PC-9 (cell line): Measurements from ENCODE around the gene FAM163A. TPM values are rescaled to one million over a fixed set of nuclear protein-coding genes. Genes with fewer than 3 reads are reported as not detected.

Experiments used
- BruUV-seq: library from RNA; stranded (reverse); fragments of 400-500 nt; replicated peaks from 2 replicates; lab custom pipeline; 2021; lab: Mats Ljungman, UMichigan
- CTCF ChIA-PET: fragments of 300-600 bp; sonication (Branson Sonifier 250); formaldehyde crosslinking; loops from one replicate; lab custom pipeline; 2022; ENCODE audit warnings: antibody characterized with exemption; lab: Charles Lee
- POLR2A ChIA-PET: fragments of 300-600 bp; sonication (Branson Sonifier 250); formaldehyde crosslinking; loops from one replicate; lab custom pipeline; 2022; ENCODE audit warnings: antibody characterized with exemption; ENCODE audit not compliant: unreplicated experiment; lab: Charles Lee
- DNase-seq, 2 experiments: peaks; one replicate each; pipeline versions ENCODE4 v3.0.0 to v3.0.0-alpha.2; 2015 to 2022; ENCODE audit warnings: mixed read lengths in 1 of 2
- H2AFZ ChIP-seq: fragments of 200-600 bp; sonication (generic); 2 replicates; pipeline ENCODE4 v1.8.1; 2017; ENCODE audit warnings: antibody characterized with exemption
- H3F3A ChIP-seq: fragments of 200-600 bp; sonication (generic); 2 replicates; pipeline ENCODE4 v1.8.1; 2017; ENCODE audit warnings: antibody characterized with exemption, mild to moderate bottlenecking, low read depth; ENCODE audit not compliant: insufficient read depth
- H3K27ac ChIP-seq: fragments of 200-600 bp; sonication (generic); 2 replicates; pipeline ENCODE4 v1.6.1; 2016; ENCODE audit warnings: mixed run types
- H3K27me3 ChIP-seq: fragments of 200-600 bp; sonication (generic); 2 replicates; pipeline ENCODE4 v1.6.1; 2016; ENCODE audit warnings: low read depth, mixed run types; ENCODE audit not compliant: insufficient read depth
- H3K36me3 ChIP-seq: fragments of 200-600 bp; sonication (generic); 2 replicates; pipeline ENCODE4 v1.6.1; 2016; ENCODE audit warnings: low read depth, mixed run types
- H3K4me1 ChIP-seq: fragments of 200-600 bp; sonication (generic); replicated peaks from 2 replicates; pipeline ENCODE4 v1.6.1; 2016; ENCODE audit warnings: mixed run types; ENCODE audit not compliant: insufficient read depth
- H3K4me2 ChIP-seq: fragments of 200-600 bp; sonication (generic); 2 replicates; pipeline ENCODE4 v1.6.1; 2017; ENCODE audit warnings: mixed run types
- H3K4me3 ChIP-seq: fragments of 200-600 bp; sonication (generic); 2 replicates; pipeline ENCODE4 v1.6.1; 2016; ENCODE audit warnings: mixed run types
- H3K79me2 ChIP-seq: fragments of 200-600 bp; sonication (generic); 2 replicates; pipeline ENCODE4 v1.6.1; 2017; ENCODE audit warnings: low read depth, mixed run types
- H3K9me2 ChIP-seq: fragments of 200-600 bp; sonication (generic); 2 replicates; pipeline ENCODE4 v1.8.1; 2017; ENCODE audit warnings: mild to moderate bottlenecking; ENCODE audit not compliant: insufficient read depth
- H3K9me3 ChIP-seq: fragments of 200-600 bp; sonication (generic); 2 replicates; pipeline ENCODE4 v1.8.1; 2016; ENCODE audit warnings: low read depth; ENCODE audit not compliant: insufficient read depth
- H4K20me1 ChIP-seq: fragments of 200-600 bp; sonication (generic); 2 replicates; pipeline ENCODE4 v1.8.1; 2017; ENCODE audit not compliant: insufficient read depth
- CTCF ChIP-seq: fragments of 200-600 bp; sonication (generic); conservative IDR thresholded peaks from 2 replicates; pipeline ENCODE4 v1.6.1; 2017; ENCODE audit warnings: mixed run types, antibody characterized with exemption, mild to moderate bottlenecking, moderate library complexity
- EZH2 ChIP-seq: fragments of 200-600 bp; sonication (generic); IDR thresholded peaks from 2 replicates; pipeline ENCODE4 v1.8.0; 2017; ENCODE audit warnings: antibody characterized with exemption, low read depth
- intact Hi-C: fragments of 100-400 bp; cut with micrococcal nuclease; formaldehyde crosslinking; loops from one replicate; pipeline ENCODE4 v1.10.0; 2022; ENCODE audit not compliant: unreplicated experiment
- total RNA-seq: library from RNA; stranded (reverse); gene quantifications from 2 replicates; pipeline ENCODE4 v1.2.3, GENCODE V29; 2021

FAM163A gene
- total RNA-seq, 1 experiment from 2014 or later = not detected

- Histone ChIP-seq H3K27ac (no peak overlapping the region), H3K9me3 (no peaks in the 10 kb centered on the region), H3K27me3 (peaks cover 13% of the 10 kb centered on the region), H3F3A (no peaks in the 10 kb centered on the region), H4K20me1 (no peaks in the 10 kb centered on the region), H3K9me2 (no peaks in the 10 kb centered on the region), H3K4me2 (no peak overlapping the region), H2AFZ (no peak overlapping the region), H3K4me3 (no peak overlapping the region), H3K4me1 (no peaks in the 10 kb centered on the region), H3K36me3 (no peaks in the 10 kb centered on the region), H3K79me2 (no peaks in the 10 kb centered on the region)
- ChIA-PET CTCF (no interaction called here), POLR2A (no interaction called here)
- no TSS peak for BruUV-seq
- TF ChIP-seq CTCF = no peak
- TF ChIP-seq EZH2 = no peak
- intact Hi-C loops = no loop called here
- no peak for DNase-seq
Measured at GRCh38 chr1:179779645-179780272, 36.7 kb downstream of the FAM163A start.

- Histone ChIP-seq H3K27me3 (peaks cover 20% of the 10 kb centered on the region), H3K36me3 (no peaks in the 10 kb centered on the region), H3K4me2 (no peak overlapping the region), H3K79me2 (no peaks in the 10 kb centered on the region), H3K4me1 (no peaks in the 10 kb centered on the region), H3F3A (no peaks in the 10 kb centered on the region), H3K9me2 (no peaks in the 10 kb centered on the region), H3K4me3 (no peak overlapping the region), H3K27ac (no peak overlapping the region), H3K9me3 (no peaks in the 10 kb centered on the region), H4K20me1 (no peaks in the 10 kb centered on the region), H2AFZ (no peak overlapping the region)
- TF ChIP-seq CTCF (no peak), EZH2 (no peak)
- no peak for DNase-seq
- CTCF ChIA-PET = no interaction called here
- POLR2A ChIA-PET = no interaction called here
- intact Hi-C loops = no loop called here
- no TSS peak for BruUV-seq
Measured at GRCh38 chr1:179781962-179782361, 38.9 kb downstream of the FAM163A start.

- intact Hi-C loops = no loop called here
- H2AFZ ChIP-seq = no peak overlapping the region
- no peaks in the 10 kb centered on the region for H3K36me3 ChIP-seq
- DNase-seq = no peak
- no TSS peak for BruUV-seq
- H3K27ac ChIP-seq = no peak overlapping the region
- no peaks in the 10 kb centered on the region for H3F3A ChIP-seq
- POLR2A ChIA-PET = no interaction called here
- no peaks in the 10 kb centered on the region for H3K9me3 ChIP-seq
- H4K20me1 ChIP-seq = no peaks in the 10 kb centered on the region
- no peak for TF ChIP-seq CTCF
- no peak for TF ChIP-seq EZH2
- CTCF ChIA-PET = no interaction called here
- no peaks in the 10 kb centered on the region for H3K9me2 ChIP-seq
- H3K4me1 ChIP-seq = no peaks in the 10 kb centered on the region
- H3K79me2 ChIP-seq = no peaks in the 10 kb centered on the region
- H3K4me3 ChIP-seq = no peak overlapping the region
- H3K27me3 ChIP-seq = peaks cover 35% of the 10 kb centered on the region
- no peak overlapping the region for H3K4me2 ChIP-seq
Measured at GRCh38 chr1:179785031-179785431, 41.9 kb downstream of the FAM163A start.
